ENCODE measurements around the gene EPHA6. TPM values are rescaled to one million over a fixed set of nuclear protein-coding genes. Genes with fewer than 3 reads are reported as not detected.

The EPHA6 gene
- total and polyA plus RNA-seq, 7 donors: 0.04 TPM; not detected in 6

- intact Hi-C loops (cut with DNase I): no loop called here
- DNase-seq (no peak), ATAC-seq (no peak)
- Histone ChIP-seq H3K4me3 (no peak overlapping the region), H3K9me3 (peaks cover 7% of the 10 kb centered on the region), H3K27ac (no peak overlapping the region), H3K4me1 (no peaks in the 10 kb centered on the region), H3K27me3 (ENCODE audit: insufficient read depth in 3 of 3, low read length in 2 of 3) (no peaks in the 10 kb centered on the region), H3K36me3 (ENCODE audit: insufficient read depth in 1 of 2, low read depth in 1 of 2) (no peaks in the 10 kb centered on the region)
- no peak for TF ChIP-seq CTCF (IDR thresholded peaks at IDR 0.05)
- 47 to 53% (median 50%) methylated on average over 3 of the region's 3 CpGs for WGBS, 3 donors
These were observed 367.3 kb downstream of the EPHA6 start for GRCh38 chr3:97181704-97182103.

- H3K27me3 ChIP-seq (ENCODE audit: insufficient read depth in 3 of 3, low read length in 2 of 3): no peaks in the 10 kb centered on the region
- no peak for DNase-seq
- H3K36me3 ChIP-seq (ENCODE audit: insufficient read depth in 1 of 2, low read depth in 1 of 2): no peaks in the 10 kb centered on the region
- ATAC-seq: no peak
- no peak overlapping the region for H3K4me3 ChIP-seq
- no peaks in the 10 kb centered on the region for H3K9me3 ChIP-seq
- no peak overlapping the region for H3K27ac ChIP-seq
- no peaks in the 10 kb centered on the region for H3K4me1 ChIP-seq
- TF ChIP-seq CTCF (IDR thresholded peaks at IDR 0.05): no peak
- intact Hi-C loops (cut with DNase I): no loop called here
These were observed 373.4 kb downstream of the EPHA6 start for GRCh38 chr3:97187771-97188170.

GRCh38 chr3:97189835-97190234 is 375.4 kb downstream of the EPHA6 start:
- no peak for TF ChIP-seq CTCF (IDR thresholded peaks at IDR 0.05)
- no peaks in the 10 kb centered on the region for H3K9me3 ChIP-seq
- H3K4me3 ChIP-seq: no peak overlapping the region
- intact Hi-C loops (cut with DNase I): no loop called here
- H3K27me3 ChIP-seq (ENCODE audit: insufficient read depth in 3 of 3, low read length in 2 of 3): no peaks in the 10 kb centered on the region
- ATAC-seq (no peak), DNase-seq (no peak)
- H3K27ac ChIP-seq: no peak overlapping the region
- WGBS, 3 donors: 57 to 64% (median 60%) methylated on average over 2 of the region's 2 CpGs
- no peaks in the 10 kb centered on the region for H3K4me1 ChIP-seq
- H3K36me3 ChIP-seq (ENCODE audit: insufficient read depth in 1 of 2, low read depth in 1 of 2): no peaks in the 10 kb centered on the region

GRCh38 chr3:97197083-97197482 is 382.7 kb downstream of the EPHA6 start:
- no peak for TF ChIP-seq CTCF (IDR thresholded peaks at IDR 0.05)
- Histone ChIP-seq H3K36me3 (ENCODE audit: insufficient read depth in 1 of 2, low read depth in 1 of 2) (no peaks in the 10 kb centered on the region), H3K27me3 (ENCODE audit: insufficient read depth in 3 of 3, low read length in 2 of 3) (no peaks in the 10 kb centered on the region), H3K4me3 (no peak overlapping the region), H3K27ac (no peak overlapping the region), H3K9me3 (no peaks in the 10 kb centered on the region), H3K4me1 (no peaks in the 10 kb centered on the region)
- DNase-seq (no peak), ATAC-seq (no peak)
- WGBS, 3 donors: 66 to 79% (median 76%) methylated on average over 4 of the region's 4 CpGs
- intact Hi-C loops (cut with DNase I): no loop called here

- intact Hi-C loops (cut with DNase I): no loop called here
- TF ChIP-seq CTCF (IDR thresholded peaks at IDR 0.05): no peak
- Histone ChIP-seq H3K4me3 (no peak overlapping the region), H3K36me3 (ENCODE audit: insufficient read depth in 1 of 2, low read depth in 1 of 2) (no peaks in the 10 kb centered on the region), H3K4me1 (no peaks in the 10 kb centered on the region), H3K9me3 (no peaks in the 10 kb centered on the region), H3K27ac (no peak overlapping the region), H3K27me3 (ENCODE audit: insufficient read depth in 3 of 3, low read length in 2 of 3) (no peaks in the 10 kb centered on the region)
- no peak for ATAC-seq
- DNase-seq: no peak
- 79 to 86% (median 82%) methylated on average over 1 of the region's 1 CpG for WGBS, 3 donors
These were observed 383.4 kb downstream of the EPHA6 start for GRCh38 chr3:97197830-97198229.
